Panc1 (cell line): ENCODE results near the gene NME3.

Source experiments
- TF ChIP-seq, protein P1 (sequence below): fragments of 450-650 bp; IDR thresholded peaks from 2 replicates; pipeline ENCODE4 v1.5.1; 2017; ENCODE audit warnings: mild to moderate bottlenecking
- TF ChIP-seq, protein P2 (sequence below), 2 experiments: IDR thresholded peaks; 2 replicates each; pipeline ENCODE4 v1.6.1; 2011 to 2012; ENCODE audit warnings: low read depth in 2 of 2, control low read depth in 1 of 2, low read length in 1 of 2, mild to moderate bottlenecking in 1 of 2, moderate library complexity in 1 of 2; ENCODE audit not compliant: insufficient read depth in 1 of 2

- TF ChIP-seq, protein P1, sequence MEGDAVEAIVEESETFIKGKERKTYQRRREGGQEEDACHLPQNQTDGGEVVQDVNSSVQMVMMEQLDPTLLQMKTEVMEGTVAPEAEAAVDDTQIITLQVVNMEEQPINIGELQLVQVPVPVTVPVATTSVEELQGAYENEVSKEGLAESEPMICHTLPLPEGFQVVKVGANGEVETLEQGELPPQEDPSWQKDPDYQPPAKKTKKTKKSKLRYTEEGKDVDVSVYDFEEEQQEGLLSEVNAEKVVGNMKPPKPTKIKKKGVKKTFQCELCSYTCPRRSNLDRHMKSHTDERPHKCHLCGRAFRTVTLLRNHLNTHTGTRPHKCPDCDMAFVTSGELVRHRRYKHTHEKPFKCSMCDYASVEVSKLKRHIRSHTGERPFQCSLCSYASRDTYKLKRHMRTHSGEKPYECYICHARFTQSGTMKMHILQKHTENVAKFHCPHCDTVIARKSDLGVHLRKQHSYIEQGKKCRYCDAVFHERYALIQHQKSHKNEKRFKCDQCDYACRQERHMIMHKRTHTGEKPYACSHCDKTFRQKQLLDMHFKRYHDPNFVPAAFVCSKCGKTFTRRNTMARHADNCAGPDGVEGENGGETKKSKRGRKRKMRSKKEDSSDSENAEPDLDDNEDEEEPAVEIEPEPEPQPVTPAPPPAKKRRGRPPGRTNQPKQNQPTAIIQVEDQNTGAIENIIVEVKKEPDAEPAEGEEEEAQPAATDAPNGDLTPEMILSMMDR, result no peak
- TF ChIP-seq, protein P2, sequence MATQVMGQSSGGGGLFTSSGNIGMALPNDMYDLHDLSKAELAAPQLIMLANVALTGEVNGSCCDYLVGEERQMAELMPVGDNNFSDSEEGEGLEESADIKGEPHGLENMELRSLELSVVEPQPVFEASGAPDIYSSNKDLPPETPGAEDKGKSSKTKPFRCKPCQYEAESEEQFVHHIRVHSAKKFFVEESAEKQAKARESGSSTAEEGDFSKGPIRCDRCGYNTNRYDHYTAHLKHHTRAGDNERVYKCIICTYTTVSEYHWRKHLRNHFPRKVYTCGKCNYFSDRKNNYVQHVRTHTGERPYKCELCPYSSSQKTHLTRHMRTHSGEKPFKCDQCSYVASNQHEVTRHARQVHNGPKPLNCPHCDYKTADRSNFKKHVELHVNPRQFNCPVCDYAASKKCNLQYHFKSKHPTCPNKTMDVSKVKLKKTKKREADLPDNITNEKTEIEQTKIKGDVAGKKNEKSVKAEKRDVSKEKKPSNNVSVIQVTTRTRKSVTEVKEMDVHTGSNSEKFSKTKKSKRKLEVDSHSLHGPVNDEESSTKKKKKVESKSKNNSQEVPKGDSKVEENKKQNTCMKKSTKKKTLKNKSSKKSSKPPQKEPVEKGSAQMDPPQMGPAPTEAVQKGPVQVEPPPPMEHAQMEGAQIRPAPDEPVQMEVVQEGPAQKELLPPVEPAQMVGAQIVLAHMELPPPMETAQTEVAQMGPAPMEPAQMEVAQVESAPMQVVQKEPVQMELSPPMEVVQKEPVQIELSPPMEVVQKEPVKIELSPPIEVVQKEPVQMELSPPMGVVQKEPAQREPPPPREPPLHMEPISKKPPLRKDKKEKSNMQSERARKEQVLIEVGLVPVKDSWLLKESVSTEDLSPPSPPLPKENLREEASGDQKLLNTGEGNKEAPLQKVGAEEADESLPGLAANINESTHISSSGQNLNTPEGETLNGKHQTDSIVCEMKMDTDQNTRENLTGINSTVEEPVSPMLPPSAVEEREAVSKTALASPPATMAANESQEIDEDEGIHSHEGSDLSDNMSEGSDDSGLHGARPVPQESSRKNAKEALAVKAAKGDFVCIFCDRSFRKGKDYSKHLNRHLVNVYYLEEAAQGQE (IDR thresholded peaks at IDR 0.05; ENCODE audit: insufficient read depth in 1 of 2, low read depth in 2 of 2, low read length in 1 of 2), result no peak
These were observed 10.5 kb upstream of the NME3 start for GRCh38 chr16:1781758-1782407.
